HEK293 (cell line): ENCODE measurements around the gene CD55.
"Not testable (repeated sequence)": the region's sequence is repeated elsewhere in the genome, so short reads cannot be mapped to it uniquely, and the experiment has no call there.

ENCODE experiments used
- CTCF ChIA-PET: fragments of 350-600 bp; formaldehyde crosslinking; extraction: SDS; loops from one replicate; lab custom pipeline; 2021; ENCODE audit warnings: antibody characterized with exemption; lab: Yijun Ruan, JAX
- POLR2A ChIA-PET: fragments of 300-600 bp; formaldehyde crosslinking; extraction: SDS; loops from one replicate; lab custom pipeline; 2020; ENCODE audit warnings: antibody characterized with exemption, inconsistent platforms; lab: Yijun Ruan, JAX
- H3K27ac ChIP-seq: fragments of 200-500 bp; sonication (Bioruptor generic); 2 replicates; pipeline ENCODE4 v1.5.1; 2014; ENCODE audit warnings: low read depth, low read length, control low read depth, inconsistent platforms; ENCODE audit errors: extremely low read depth
- H3K36me3 ChIP-seq, 2 experiments: fragments of 200-500 bp in 1 of 2; sonication (Bioruptor generic) in 1 of 2; 1 replicate in 1 of 2; 2 replicates in 1 of 2; pipeline ENCODE4 v1.5.1; 2014 to 2017; ENCODE audit warnings: inconsistent platforms in 2 of 2, low read length in 2 of 2; ENCODE audit not compliant: control insufficient read depth in 2 of 2, insufficient read depth in 1 of 2
- H3K4me1 ChIP-seq: fragments of 200-500 bp; sonication (Bioruptor generic); 2 replicates; pipeline ENCODE4 v1.5.1; 2014; ENCODE audit warnings: mild to moderate bottlenecking, low read length, inconsistent platforms; ENCODE audit not compliant: control insufficient read depth, insufficient read depth
- H3K4me3 ChIP-seq: 2 replicates; pipeline ENCODE4 v1.5.1; 2011; ENCODE audit warnings: low read depth, mild to moderate bottlenecking, control low read depth, low read length, moderate library complexity
- H3K9me3 ChIP-seq: fragments of 200-500 bp; sonication (Bioruptor generic); 2 replicates; pipeline ENCODE4 v1.5.1; 2014; ENCODE audit warnings: low read depth, low read length, inconsistent platforms; ENCODE audit not compliant: control insufficient read depth, insufficient read depth
- BCL11B ChIP-seq: fragments of 450-650 bp; formaldehyde crosslinking; IDR thresholded peaks from 2 replicates; pipeline ENCODE4 v1.5.1; 2016; ENCODE audit warnings: low read depth, missing biosample characterization, missing genetic modification characterization
- FEZF1 ChIP-seq: fragments of 450-650 bp; formaldehyde crosslinking; IDR thresholded peaks from 2 replicates; pipeline ENCODE4 v1.5.1; 2016; ENCODE audit warnings: missing biosample characterization, missing genetic modification characterization
- IKZF3 ChIP-seq: fragments of 450-650 bp; IDR thresholded peaks from 2 replicates; pipeline ENCODE4 v1.5.0; 2018; ENCODE audit warnings: missing biosample characterization, mild to moderate bottlenecking, missing genetic modification characterization, moderate library complexity
- OSR2 ChIP-seq: fragments of 450-650 bp; formaldehyde crosslinking; IDR thresholded peaks from 2 replicates; pipeline ENCODE4 v1.5.1; 2016; ENCODE audit warnings: missing biosample characterization, missing genetic modification characterization
- SP3 ChIP-seq: fragments of 450-650 bp; formaldehyde crosslinking; IDR thresholded peaks from 2 replicates; pipeline ENCODE4 v1.5.1; 2016; ENCODE audit warnings: missing biosample characterization, missing genetic modification characterization
- YY1 ChIP-seq: fragments of 450-650 bp; formaldehyde crosslinking; IDR thresholded peaks from 2 replicates; pipeline ENCODE4 v1.5.1; 2018; ENCODE audit warnings: missing biosample characterization, missing genetic modification characterization
- YY2 ChIP-seq: fragments of 450-650 bp; formaldehyde crosslinking; IDR thresholded peaks from 2 replicates; pipeline ENCODE4 v1.5.1; 2016; ENCODE audit warnings: missing biosample characterization, missing genetic modification characterization
- ZFP3 ChIP-seq: fragments of 450-650 bp; formaldehyde crosslinking; IDR thresholded peaks from 2 replicates; pipeline ENCODE4 v1.5.1; 2016; ENCODE audit warnings: low read depth, missing biosample characterization, missing genetic modification characterization
- ZIC2 ChIP-seq: fragments of 450-650 bp; formaldehyde crosslinking; IDR thresholded peaks from 2 replicates; pipeline ENCODE4 v1.5.1; 2016; ENCODE audit warnings: missing biosample characterization, missing genetic modification characterization
- ZNF146 ChIP-seq: fragments of 450-650 bp; formaldehyde crosslinking; IDR thresholded peaks from 2 replicates; pipeline ENCODE4 v1.5.1; 2016; ENCODE audit warnings: missing biosample characterization, missing genetic modification characterization
- ZNF16 ChIP-seq: fragments of 450-650 bp; formaldehyde crosslinking; IDR thresholded peaks from 2 replicates; pipeline ENCODE4 v1.5.1; 2016; ENCODE audit warnings: low read depth, missing biosample characterization, missing genetic modification characterization
- ZNF169 ChIP-seq: fragments of 450-650 bp; formaldehyde crosslinking; IDR thresholded peaks from 2 replicates; pipeline ENCODE4 v1.5.1; 2016; ENCODE audit warnings: missing biosample characterization, missing genetic modification characterization
- ZNF350 ChIP-seq: fragments of 450-650 bp; formaldehyde crosslinking; IDR thresholded peaks from 2 replicates; pipeline ENCODE4 v1.5.0; 2017; ENCODE audit warnings: missing biosample characterization, mild to moderate bottlenecking, missing genetic modification characterization
- ZNF366 ChIP-seq: fragments of 450-650 bp; formaldehyde crosslinking; conservative IDR thresholded peaks from 2 replicates; pipeline ENCODE4 v1.5.1; 2016; ENCODE audit warnings: missing biosample characterization, missing genetic modification characterization
- ZNF521 ChIP-seq: fragments of 450-650 bp; formaldehyde crosslinking; IDR thresholded peaks from 2 replicates; pipeline ENCODE4 v1.5.1; 2017; ENCODE audit warnings: missing biosample characterization, mild to moderate bottlenecking, missing genetic modification characterization
- ZNF529 ChIP-seq: fragments of 450-650 bp; formaldehyde crosslinking; IDR thresholded peaks from 2 replicates; pipeline ENCODE4 v1.5.1; 2017; ENCODE audit warnings: missing genetic modification characterization, missing biosample characterization; ENCODE audit not compliant: insufficient replicate concordance
- ZNF585B ChIP-seq: fragments of 450-650 bp; formaldehyde crosslinking; IDR thresholded peaks from 2 replicates; pipeline ENCODE4 v1.5.1; 2016; ENCODE audit warnings: missing biosample characterization, missing genetic modification characterization
- ZNF600 ChIP-seq: fragments of 450-650 bp; formaldehyde crosslinking; IDR thresholded peaks from 2 replicates; pipeline ENCODE4 v1.5.1; 2016; ENCODE audit warnings: missing biosample characterization, missing genetic modification characterization
- ZNF747 ChIP-seq: fragments of 450-650 bp; formaldehyde crosslinking; IDR thresholded peaks from 2 replicates; pipeline ENCODE4 v1.5.1; 2016; ENCODE audit warnings: missing biosample characterization, missing genetic modification characterization
- ZNF837 ChIP-seq: fragments of 450-650 bp; formaldehyde crosslinking; IDR thresholded peaks from 2 replicates; pipeline ENCODE4 v1.5.1; 2016; ENCODE audit warnings: missing biosample characterization, missing genetic modification characterization
- TF ChIP-seq, protein P1 (sequence below): fragments of 450-650 bp; formaldehyde crosslinking; IDR thresholded peaks from 2 replicates; pipeline ENCODE4 v1.5.1; 2016; ENCODE audit warnings: missing biosample characterization, missing genetic modification characterization
- TF ChIP-seq, protein P2 (sequence below): fragments of 450-650 bp; formaldehyde crosslinking; IDR thresholded peaks from 2 replicates; pipeline ENCODE4 v1.5.1; 2016; ENCODE audit warnings: missing biosample characterization, missing genetic modification characterization
- TF ChIP-seq, protein P3 (sequence below): fragments of 450-650 bp; formaldehyde crosslinking; IDR thresholded peaks from 2 replicates; pipeline ENCODE4 v1.5.1; 2016; ENCODE audit warnings: missing biosample characterization, missing genetic modification characterization
- TF ChIP-seq, protein P4 (sequence below): fragments of 450-650 bp; formaldehyde crosslinking; IDR thresholded peaks from 2 replicates; pipeline ENCODE4 v1.5.1; 2016; ENCODE audit warnings: missing biosample characterization, missing genetic modification characterization

The CD55 gene

DNA sequence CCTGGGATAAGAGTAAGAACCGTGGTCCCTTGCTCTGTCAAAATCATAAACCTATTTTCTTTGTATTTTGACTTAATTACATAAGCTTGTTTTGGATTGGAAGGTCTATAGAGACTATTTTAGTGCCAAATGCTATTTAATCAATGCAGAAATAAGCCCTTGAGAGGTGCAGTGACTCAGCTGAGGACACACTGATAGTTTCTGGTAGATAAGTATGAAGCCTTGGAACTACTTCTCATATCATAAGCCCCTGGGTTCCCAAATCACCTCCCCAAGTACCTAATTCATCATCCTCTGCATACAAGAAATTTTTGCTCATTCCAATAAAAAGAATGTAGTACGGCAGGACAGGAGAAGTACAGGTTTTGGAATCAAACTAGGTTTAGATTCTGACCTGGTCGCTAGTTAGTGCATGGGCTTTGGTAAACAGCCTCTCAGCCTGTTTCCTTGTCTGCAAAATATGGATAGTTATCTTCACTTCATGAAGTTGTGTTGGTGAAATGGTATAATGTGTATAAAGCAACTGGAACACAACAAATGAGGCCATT lies 3.3 kb upstream of the CD55 start:
- TF ChIP-seq ZNF600 (tag by site-specific recombination) = no peak
- TF ChIP-seq, protein P1, sequence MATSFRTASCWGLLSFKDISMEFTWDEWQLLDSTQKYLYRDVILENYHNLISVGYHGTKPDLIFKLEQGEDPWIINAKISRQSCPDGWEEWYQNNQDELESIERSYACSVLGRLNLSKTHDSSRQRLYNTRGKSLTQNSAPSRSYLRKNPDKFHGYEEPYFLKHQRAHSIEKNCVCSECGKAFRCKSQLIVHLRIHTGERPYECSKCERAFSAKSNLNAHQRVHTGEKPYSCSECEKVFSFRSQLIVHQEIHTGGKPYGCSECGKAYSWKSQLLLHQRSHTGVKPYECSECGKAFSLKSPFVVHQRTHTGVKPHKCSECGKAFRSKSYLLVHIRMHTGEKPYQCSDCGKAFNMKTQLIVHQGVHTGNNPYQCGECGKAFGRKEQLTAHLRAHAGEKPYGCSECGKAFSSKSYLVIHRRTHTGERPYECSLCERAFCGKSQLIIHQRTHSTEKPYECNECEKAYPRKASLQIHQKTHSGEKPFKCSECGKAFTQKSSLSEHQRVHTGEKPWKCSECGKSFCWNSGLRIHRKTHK (tag by site-specific recombination) = no peak
- TF ChIP-seq ZIC2 (tag by site-specific recombination) = no peak
- no peak for TF ChIP-seq ZNF837
- no peak for TF ChIP-seq ZNF585B (tag by site-specific recombination)
- no peak for TF ChIP-seq SP3
- TF ChIP-seq ZNF16 (tag by site-specific recombination) = no peak
- TF ChIP-seq ZNF350 (tag by site-specific recombination) = no peak
- H3K9me3 ChIP-seq = no peaks in the 10 kb centered on the region
- H3K4me3 ChIP-seq = no peak overlapping the region
- no peak overlapping the region for H3K27ac ChIP-seq
- CTCF ChIA-PET = no interaction called here
- POLR2A ChIA-PET = no interaction called here
- H3K4me1 ChIP-seq = no peaks in the 10 kb centered on the region
- no peaks in the 10 kb centered on the region for H3K36me3 ChIP-seq

DNA sequence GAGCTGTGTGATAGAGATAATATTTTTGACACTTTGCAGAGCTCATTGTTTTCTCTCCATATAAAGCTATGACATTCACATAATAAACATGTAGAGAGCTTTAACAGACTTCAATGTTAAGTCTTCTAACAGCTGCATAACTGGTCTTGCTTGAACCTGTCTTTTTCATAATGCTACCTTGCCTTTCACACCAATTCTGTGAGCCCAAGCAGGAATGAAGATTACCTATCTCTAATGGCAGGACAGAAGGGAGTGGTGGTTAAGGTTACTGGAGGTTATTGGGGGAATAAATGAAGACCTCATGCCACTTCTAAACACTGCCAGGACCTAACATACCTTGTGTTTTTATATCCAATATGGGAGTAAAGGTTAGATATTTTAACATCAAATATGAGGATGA lies 2.3 kb upstream of the CD55 start:
- TF ChIP-seq ZFP3 (tag by site-specific recombination) (no peak), ZNF600 (tag by site-specific recombination) (no peak), BCL11B (no peak), OSR2 (tag by site-specific recombination) (no peak)
- CTCF ChIA-PET = no interaction called here
- no peak overlapping the region for H3K27ac ChIP-seq
- POLR2A ChIA-PET = no interaction called here
- no peak overlapping the region for H3K4me3 ChIP-seq
- H3K4me1 ChIP-seq = no peaks in the 10 kb centered on the region
- H3K9me3 ChIP-seq = no peaks in the 10 kb centered on the region
- H3K36me3 ChIP-seq = peaks cover 0 to 8% of the 10 kb centered on the region in 2 experiments; a peak in 1 of 3 replicates

DNA sequence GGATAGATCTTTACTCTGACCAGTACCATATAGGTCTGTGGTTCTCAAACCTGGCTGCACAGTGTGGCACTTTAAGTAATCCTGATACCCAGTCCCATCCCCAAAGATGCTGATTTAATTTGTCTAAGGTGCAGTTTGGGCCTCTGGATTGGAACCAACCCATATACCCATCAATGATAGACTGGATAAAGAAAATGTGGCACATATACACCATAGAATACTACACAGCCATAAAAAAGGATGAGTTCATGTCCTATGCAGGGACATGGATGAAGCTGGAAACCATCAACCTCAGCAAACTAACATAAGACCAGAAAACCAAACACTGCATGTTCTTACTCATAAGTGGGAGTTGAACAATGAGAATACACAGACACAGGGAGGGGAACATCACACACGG lies 1.4 kb upstream of the CD55 start:
- H3K9me3 ChIP-seq, CTCF ChIA-PET, H3K4me1 ChIP-seq, H3K27ac ChIP-seq, POLR2A ChIA-PET, H3K4me3 ChIP-seq: not testable (repeated sequence)
- TF ChIP-seq, protein P2, sequence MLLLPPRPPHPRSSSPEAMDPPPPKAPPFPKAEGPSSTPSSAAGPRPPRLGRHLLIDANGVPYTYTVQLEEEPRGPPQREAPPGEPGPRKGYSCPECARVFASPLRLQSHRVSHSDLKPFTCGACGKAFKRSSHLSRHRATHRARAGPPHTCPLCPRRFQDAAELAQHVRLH (tag by site-specific recombination) = peak; percentile 47; the same call in 1 of the 2 replicates
- peak; percentile 99 for TF ChIP-seq ZNF146 (tag by site-specific recombination)
- H3K36me3 ChIP-seq = peaks cover 3 to 11% of the 10 kb centered on the region in 2 experiments; a peak in 2 of 3 replicates

DNA sequence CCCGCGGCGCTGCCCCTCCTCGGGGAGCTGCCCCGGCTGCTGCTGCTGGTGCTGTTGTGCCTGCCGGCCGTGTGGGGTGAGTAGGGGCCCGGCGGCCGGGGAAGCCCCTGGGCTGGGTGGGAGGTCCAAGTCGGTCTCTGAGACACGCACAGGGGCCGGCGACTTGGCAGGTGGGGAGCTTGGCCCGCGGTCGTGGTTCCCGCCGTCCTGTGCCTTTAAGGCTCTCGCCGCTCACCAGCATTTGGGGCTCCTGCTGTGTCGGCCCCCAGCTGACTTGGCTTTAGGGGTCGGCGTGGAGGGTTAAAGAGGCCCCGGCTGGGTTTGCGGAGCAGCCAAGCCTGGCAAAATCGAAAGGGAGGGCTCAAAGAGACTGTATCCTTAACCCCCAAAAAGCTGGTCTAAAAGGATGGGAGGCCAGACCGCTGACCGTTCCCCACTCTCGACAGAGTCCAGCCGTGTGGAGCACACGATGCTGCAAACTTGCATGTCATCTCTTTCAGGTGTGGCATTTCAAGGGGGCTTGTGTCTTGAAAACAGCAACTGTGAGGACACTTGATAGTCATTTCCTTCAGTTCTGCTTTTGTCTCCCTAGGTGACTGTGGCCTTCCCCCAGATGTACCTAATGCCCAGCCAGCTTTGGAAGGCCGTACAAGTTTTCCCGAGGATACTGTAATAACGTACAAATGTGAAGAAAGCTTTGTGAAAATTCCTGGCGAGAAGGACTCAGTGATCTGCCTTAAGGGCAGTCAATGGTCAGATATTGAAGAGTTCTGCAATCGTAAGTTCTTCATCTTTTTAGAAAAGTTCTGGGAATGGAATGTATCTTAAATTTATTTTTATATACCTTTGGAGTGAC lies 540 bp downstream of the CD55 start:
- CTCF ChIA-PET = interaction anchor here (0.6 to 0.7 kb wide), 5 partner anchors 30 to 1855 kb away, joined by 3 read pairs; no protein-coding TSS in a partner anchor
- POLR2A ChIA-PET = interaction anchor here (0.9 to 2.2 kb wide), 8 partner anchors 10 to 269 kb away, joined by 3 to 14 read pairs (median 4); partner anchors contain the start of gene PFKFB2
- peaks cover 20 to 30% of the 10 kb centered on the region in 2 experiments for H3K36me3 ChIP-seq
- no peaks in the 10 kb centered on the region for H3K4me1 ChIP-seq
- H3K27ac ChIP-seq = peak overlapping the region; percentile 74
- H3K4me3 ChIP-seq = peak overlapping the region; percentile 91
- no peaks in the 10 kb centered on the region for H3K9me3 ChIP-seq
- TF ChIP-seq ZNF747 (tag by site-specific recombination) (no peak), YY2 (tag by site-specific recombination) (no peak), ZNF366 (tag by site-specific recombination) (no peak), ZNF529 (tag by site-specific recombination) (no peak), ZNF521 (no peak), ZNF169 (tag by site-specific recombination) (no peak), YY1 (peak; percentile 18; the same call in 1 of the 2 replicates), IKZF3 (tag by site-specific recombination) (0 out of 2 replicates have a peak, but pooled peaks have one; percentile 8), FEZF1 (tag by site-specific recombination) (no peak)
- TF ChIP-seq, protein P3, sequence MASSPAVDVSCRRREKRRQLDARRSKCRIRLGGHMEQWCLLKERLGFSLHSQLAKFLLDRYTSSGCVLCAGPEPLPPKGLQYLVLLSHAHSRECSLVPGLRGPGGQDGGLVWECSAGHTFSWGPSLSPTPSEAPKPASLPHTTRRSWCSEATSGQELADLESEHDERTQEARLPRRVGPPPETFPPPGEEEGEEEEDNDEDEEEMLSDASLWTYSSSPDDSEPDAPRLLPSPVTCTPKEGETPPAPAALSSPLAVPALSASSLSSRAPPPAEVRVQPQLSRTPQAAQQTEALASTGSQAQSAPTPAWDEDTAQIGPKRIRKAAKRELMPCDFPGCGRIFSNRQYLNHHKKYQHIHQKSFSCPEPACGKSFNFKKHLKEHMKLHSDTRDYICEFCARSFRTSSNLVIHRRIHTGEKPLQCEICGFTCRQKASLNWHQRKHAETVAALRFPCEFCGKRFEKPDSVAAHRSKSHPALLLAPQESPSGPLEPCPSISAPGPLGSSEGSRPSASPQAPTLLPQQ (tag by site-specific recombination) = no peak
- TF ChIP-seq, protein P4, sequence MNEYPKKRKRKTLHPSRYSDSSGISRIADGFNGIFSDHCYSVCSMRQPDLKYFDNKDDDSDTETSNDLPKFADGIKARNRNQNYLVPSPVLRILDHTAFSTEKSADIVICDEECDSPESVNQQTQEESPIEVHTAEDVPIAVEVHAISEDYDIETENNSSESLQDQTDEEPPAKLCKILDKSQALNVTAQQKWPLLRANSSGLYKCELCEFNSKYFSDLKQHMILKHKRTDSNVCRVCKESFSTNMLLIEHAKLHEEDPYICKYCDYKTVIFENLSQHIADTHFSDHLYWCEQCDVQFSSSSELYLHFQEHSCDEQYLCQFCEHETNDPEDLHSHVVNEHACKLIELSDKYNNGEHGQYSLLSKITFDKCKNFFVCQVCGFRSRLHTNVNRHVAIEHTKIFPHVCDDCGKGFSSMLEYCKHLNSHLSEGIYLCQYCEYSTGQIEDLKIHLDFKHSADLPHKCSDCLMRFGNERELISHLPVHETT (tag by site-specific recombination) = no peak
